Upper lobe of left lung (tissue), 6 donors: ENCODE measurements around the gene C1orf226. TPM values are rescaled to one million over a fixed set of nuclear protein-coding genes. Genes with fewer than 3 reads are reported as not detected.
A peak's percentile ranks its signal among the peaks of the same experiment; 100 is the strongest.

ENCODE experiments used
- ATAC-seq, 2 donors: fragments of 200-7000 bp; cut with Tn5 transposase; one replicate each; pipeline ENCODE4 v1.9.1; 2022; ENCODE audit warnings: mild to moderate bottlenecking in 2 of 2, moderate library complexity in 2 of 2; ENCODE audit not compliant: low FRiP score in 2 of 2
- DNase-seq, 2 donors: peaks; one replicate each; pipeline ENCODE4 v3.0.0-alpha.2; 2019 to 2020
- H3K27ac ChIP-seq, 4 donors: fragments of 200-600 bp; sonication (generic); one replicate each; pipeline ENCODE4 v1.5.1; 2016 to 2019
- H3K27me3 ChIP-seq, 4 donors: fragments of 200-600 bp; sonication (generic); one replicate each; pipeline ENCODE4 v1.5.1; 2017 to 2019
- H3K36me3 ChIP-seq, 4 donors: fragments of 200-600 bp; sonication (generic); one replicate each; pipeline ENCODE4 v1.5.1; 2016 to 2019
- H3K4me1 ChIP-seq, 4 donors: fragments of 200-600 bp; sonication (generic); one replicate each; pipeline ENCODE4 v1.5.1; 2018 to 2019
- H3K4me3 ChIP-seq, 4 donors: fragments of 200-600 bp; sonication (generic); one replicate each; pipeline ENCODE4 v1.5.1; 2017 to 2019; ENCODE audit warnings: mild to moderate bottlenecking in 2 of 4, moderate library complexity in 1 of 4
- H3K9me3 ChIP-seq, 4 donors: fragments of 200-600 bp; sonication (generic); one replicate each; pipeline ENCODE4 v1.5.1; 2018 to 2019
- CTCF ChIP-seq, 6 experiments: fragments of 450-650 bp in 4 of 6; fragments of 200-600 bp in 2 of 6; sonication (generic) in 2 of 6; IDR thresholded peaks; one replicate each; pipeline ENCODE4 v1.5.1; 2016 to 2019; ENCODE audit warnings: antibody characterized with exemption in 6 of 6
- EP300 ChIP-seq, 4 donors: sonication (generic); formaldehyde crosslinking; IDR thresholded peaks; one replicate each; pipeline ENCODE4 v1.5.1; 2017; ENCODE audit warnings: antibody characterized with exemption in 4 of 4, control low read depth in 2 of 4
- POLR2A ChIP-seq, 4 donors: fragments of 450-650 bp; IDR thresholded peaks; one replicate each; pipeline ENCODE4 v1.5.1; 2016 to 2017; ENCODE audit warnings: antibody characterized with exemption in 4 of 4, mild to moderate bottlenecking in 2 of 4
- POLR2AphosphoS5 ChIP-seq, 2 donors: sonication (generic); formaldehyde crosslinking; IDR thresholded peaks; one replicate each; pipeline ENCODE4 v1.5.1; 2017; ENCODE audit warnings: antibody characterized with exemption in 2 of 2
- WGBS, 2 donors: methylation state at CpG; one replicate each; pipeline ENCODE4 v1.1.5; 2017 to 2018; 5-methylcytosine and 5-hydroxymethylcytosine counted together
- total RNA-seq, 6 donors: library from RNA; depleted of rRNA in 4 of 6; stranded (reverse); fragments of >200 nt in 4 of 6; gene quantifications; one replicate each; pipeline versions ENCODE4 v1.1.0 to v1.2.1, GENCODE V29; 2016 to 2021
- donor health status: DM: no; HTN: no; CAD: no; lungs with moderate emphysema.
- donor health status: DM: no; HTN: yes; CAD: no; lungs with severe emphysema.

Gene C1orf226
- 10 to 100 TPM in 5 of 6 donors, 1 to 10 TPM in 1; 7.2 to 16.7 (median 10.9) TPM for total RNA-seq

GRCh38 chr1:162381383-162381782, at the start of gene C1orf226:
C1orf226 (plus strand) TSS chr1:162381728; CDS start chr1:162381902, 174 bp downstream.
- DNase-seq (peak in 1 of 2 donors; percentile 40), ATAC-seq (peak; percentile 38 to 62)
- Histone ChIP-seq H3K36me3 (no peaks in the 10 kb centered on the region), H3K4me1 (peaks cover 0 to 7% (median 3%) of the 10 kb centered on the region in 4 donors), H3K4me3 (no peak within 1 kb of the TSS), H3K27ac (peak within 1 kb of the TSS; percentile 6 to 70 (median 44)), H3K9me3 (no peaks in the 10 kb centered on the region), H3K27me3 (no peaks in the 10 kb centered on the region)
- WGBS, 2 donors = 62 to 69% methylated on average over 3 of the region's 3 CpGs
- peak in 2 of 4 donors; percentile 51 to 69 for TF ChIP-seq EP300 (IDR thresholded peaks at IDR 0.05)
- peak in 1 of 2 donors; percentile 38 for TF ChIP-seq POLR2AphosphoS5 (IDR thresholded peaks at IDR 0.05)
- TF ChIP-seq POLR2A (IDR thresholded peaks at IDR 0.05) = no peak

GRCh38 chr1:162333991-162334390, 47.5 kb upstream of the C1orf226 start:
- H3K27me3 ChIP-seq = no peaks in the 10 kb centered on the region
- no peaks in the 10 kb centered on the region for H3K9me3 ChIP-seq
- DNase-seq (no peak), ATAC-seq (no peak)
- H3K4me3 ChIP-seq = no peak overlapping the region
- TF ChIP-seq CTCF (IDR thresholded peaks at IDR 0.05) (no peak), POLR2AphosphoS5 (IDR thresholded peaks at IDR 0.05) (no peak), POLR2A (IDR thresholded peaks at IDR 0.05) (no peak), EP300 (IDR thresholded peaks at IDR 0.05) (no peak)
- no peaks in the 10 kb centered on the region for H3K36me3 ChIP-seq
- H3K27ac ChIP-seq = no peak overlapping the region
- peaks cover 0 to 9% (median 0%) of the 10 kb centered on the region in 4 donors for H3K4me1 ChIP-seq

- DNase-seq = no peak
- TF ChIP-seq EP300 (IDR thresholded peaks at IDR 0.05) (no peak), CTCF (IDR thresholded peaks at IDR 0.05) (no peak)
- no peak for ATAC-seq
- H3K27me3 ChIP-seq = no peaks in the 10 kb centered on the region
- WGBS, 2 donors = 38 to 71% methylated on average over 5 of the region's 5 CpGs
- no peak overlapping the region for H3K27ac ChIP-seq
- peaks cover 0 to 9% (median 0%) of the 10 kb centered on the region in 4 donors for H3K4me1 ChIP-seq
- H3K36me3 ChIP-seq = no peaks in the 10 kb centered on the region
- no peak overlapping the region for H3K4me3 ChIP-seq
- no peaks in the 10 kb centered on the region for H3K9me3 ChIP-seq
Measured at GRCh38 chr1:162335126-162335525, 46.4 kb upstream of the C1orf226 start.

- H3K27me3 ChIP-seq = no peaks in the 10 kb centered on the region
- peaks cover 0 to 9% (median 0%) of the 10 kb centered on the region in 4 donors for H3K4me1 ChIP-seq
- H3K36me3 ChIP-seq = no peaks in the 10 kb centered on the region
- TF ChIP-seq EP300 (IDR thresholded peaks at IDR 0.05) = no peak
- no peak for TF ChIP-seq POLR2A (IDR thresholded peaks at IDR 0.05)
- no peak for TF ChIP-seq CTCF (IDR thresholded peaks at IDR 0.05)
- no peak for TF ChIP-seq POLR2AphosphoS5 (IDR thresholded peaks at IDR 0.05)
- DNase-seq = no peak
- no peak for ATAC-seq
- WGBS, 2 donors = 82 to 86% methylated on average over 7 of the region's 7 CpGs
- no peak overlapping the region for H3K4me3 ChIP-seq
- H3K9me3 ChIP-seq = no peaks in the 10 kb centered on the region
- peak overlapping the region in 1 of 4 donors; percentile 3 for H3K27ac ChIP-seq
Measured at GRCh38 chr1:162336621-162337285, 44.8 kb upstream of the C1orf226 start.

GRCh38 chr1:162342452-162342983, 39.0 kb upstream of the C1orf226 start:
- Histone ChIP-seq H3K27ac (no peak overlapping the region), H3K27me3 (no peaks in the 10 kb centered on the region), H3K9me3 (no peaks in the 10 kb centered on the region), H3K4me1 (no peaks in the 10 kb centered on the region), H3K4me3 (no peak overlapping the region), H3K36me3 (no peaks in the 10 kb centered on the region)
- TF ChIP-seq CTCF (IDR thresholded peaks at IDR 0.05) (no peak), POLR2AphosphoS5 (IDR thresholded peaks at IDR 0.05) (no peak), EP300 (IDR thresholded peaks at IDR 0.05) (no peak), POLR2A (IDR thresholded peaks at IDR 0.05) (no peak)
- DNase-seq = no peak
- no peak for ATAC-seq
- 93 to 100% methylated on average over 1 of the region's 1 CpG for WGBS, 2 donors
